ENCODE results near the gene SLC7A4. TPM values are rescaled to one million over a fixed set of nuclear protein-coding genes. Genes with fewer than 3 reads are reported as not detected.

SLC7A4 gene
- total RNA-seq, 2 donors from 2014 or later, result 4.0 to 4.9 TPM

- no peak for DNase-seq
- ATAC-seq, result no peak
- intact Hi-C loops (cut with DNase I, micrococcal nuclease), result no loop called here
Measured at GRCh38 chr22:20980523-20980922, 51.8 kb downstream of the SLC7A4 start.

GRCh38 chr22:20979940-20980453, 52.4 kb downstream of the SLC7A4 start:
- no peak for DNase-seq
- intact Hi-C loops (cut with DNase I, micrococcal nuclease), result no loop called here
- ATAC-seq, result peak; percentile 3

- ATAC-seq, result peak; percentile 64
- intact Hi-C loops (cut with DNase I, micrococcal nuclease), result no loop called here
- DNase-seq, result peak; percentile 88 to 94
Measured at GRCh38 chr22:20979243-20979809, 53.0 kb downstream of the SLC7A4 start.

Small RNA genes within 50 kb of the gene (microRNA-seq; reads per million reads assigned to microRNA genes)
- 0 reads per million in 2 donors for gene MIR649

Other genes with a start within 250 kb of the SLC7A4 start
- gene PI4KA, start 173.8 kb downstream of the SLC7A4 start, total RNA-seq, result 10 to 100 TPM; 77.3 to 82.4 TPM
- 10 to 100 TPM; 26.3 to 30.3 TPM for gene SNAP29, start 173.6 kb downstream of the SLC7A4 start, total RNA-seq
- gene CRKL, start 115.2 kb downstream of the SLC7A4 start, total RNA-seq, result 10 to 100 TPM; 51.3 to 60.9 TPM
- gene AIFM3, start 65.3 kb downstream of the SLC7A4 start, total RNA-seq, result 100 to 1,000 TPM; 126 to 184 TPM
- gene LZTR1, start 50.3 kb downstream of the SLC7A4 start, total RNA-seq, result 10 to 100 TPM; 49.9 to 50.4 TPM
- gene THAP7, start 30.4 kb downstream of the SLC7A4 start, total RNA-seq, result 10 to 100 TPM; 18.1 to 20.0 TPM
- gene P2RX6, start 17.4 kb downstream of the SLC7A4 start, total RNA-seq, result 1 to 10 TPM in 1 of 2 donors, under 1 TPM in 1; 0.73 to 1.5 TPM
- gene LRRC74B, start 13.4 kb upstream of the SLC7A4 start, total RNA-seq, result under 1 TPM in 1 of 2 donors, not detected in 1; 0.18 TPM